ENCODE results near the gene PAQR4.

The PAQR4 gene

DNA sequence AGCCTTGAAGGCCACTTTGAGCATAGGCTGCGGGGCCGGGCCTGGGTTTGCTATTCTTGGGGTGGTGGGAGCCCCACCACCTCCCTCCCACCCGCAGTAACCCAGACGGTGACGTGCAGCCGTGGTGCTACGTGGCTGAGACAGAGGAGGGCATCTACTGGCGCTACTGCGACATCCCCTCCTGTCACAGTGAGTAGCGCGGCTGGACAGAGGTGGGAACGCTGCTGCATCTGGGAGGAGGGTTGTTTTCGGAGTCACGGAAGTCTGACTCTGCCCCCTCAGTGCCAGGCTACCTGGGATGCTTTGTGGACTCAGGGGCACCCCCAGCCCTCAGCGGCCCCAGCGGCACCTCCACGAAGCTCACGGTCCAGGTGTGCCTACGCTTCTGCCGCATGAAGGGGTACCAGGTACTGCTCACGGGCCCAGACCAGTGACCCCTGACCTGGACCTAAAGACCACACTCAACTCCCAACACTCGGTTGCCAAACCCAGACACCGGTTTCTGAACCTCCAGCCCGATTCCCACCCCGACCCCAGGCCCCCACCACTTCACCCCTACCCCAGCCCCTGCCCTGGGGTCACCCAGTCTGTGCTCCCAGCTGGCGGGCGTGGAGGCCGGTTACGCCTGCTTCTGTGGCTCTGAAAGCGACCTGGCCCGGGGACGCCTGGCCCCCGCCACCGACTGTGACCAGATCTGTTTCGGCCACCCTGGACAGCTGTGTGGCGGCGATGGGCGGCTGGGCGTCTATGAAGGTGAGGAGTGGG is 2.9 kb upstream of the PAQR4 start:
- no peak for DNase-seq

GRCh38 chr16:2966808-2967191 is 2.3 kb upstream of the PAQR4 start:
- DNase-seq = no peak

GRCh38 chr16:2967211-2967631 is 1.9 kb upstream of the PAQR4 start:
- no peak for DNase-seq

DNA sequence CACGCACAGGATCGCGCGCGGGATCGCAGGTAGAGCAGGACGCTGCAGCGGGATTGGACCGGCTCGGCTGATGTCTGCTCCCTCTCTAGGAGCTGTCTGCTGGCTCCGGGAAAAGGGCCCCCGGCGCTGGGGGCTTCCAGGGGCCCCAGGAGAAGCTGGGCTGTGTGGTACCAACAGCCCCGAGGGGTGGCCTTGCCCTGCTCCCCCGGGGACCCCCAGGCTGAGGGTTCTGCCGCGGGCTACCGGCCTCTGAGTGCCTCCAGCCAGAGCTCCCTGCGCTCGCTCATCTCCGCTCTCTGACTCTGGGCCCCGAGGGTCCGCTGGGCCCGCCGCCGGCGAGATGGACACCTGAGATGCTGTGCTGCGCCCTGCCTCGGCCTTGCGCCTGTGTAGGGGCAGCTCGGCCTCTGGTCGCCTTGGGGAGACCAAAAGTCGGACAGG is 1.4 kb upstream of the PAQR4 start:
- no peak for DNase-seq

DNA sequence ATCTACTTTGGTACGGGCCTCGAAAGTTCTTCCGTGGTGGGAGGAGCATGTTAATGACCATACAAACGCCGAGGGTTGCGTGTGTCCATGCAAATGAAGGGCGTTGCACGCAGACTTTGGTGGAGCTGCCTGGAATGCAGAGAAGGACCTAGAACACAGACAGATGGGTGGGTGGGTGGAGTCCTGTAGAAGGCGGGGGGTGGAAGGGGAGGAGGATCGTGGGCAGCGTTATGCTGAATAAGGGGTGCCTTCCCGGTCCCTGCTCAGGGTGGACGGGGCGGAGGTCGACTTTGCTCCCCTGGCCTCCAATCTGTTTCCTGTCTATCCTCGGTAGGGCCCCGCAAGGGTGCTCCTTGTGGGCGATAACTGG is 795 bp upstream of the PAQR4 start:
- no peak for DNase-seq

DNA sequence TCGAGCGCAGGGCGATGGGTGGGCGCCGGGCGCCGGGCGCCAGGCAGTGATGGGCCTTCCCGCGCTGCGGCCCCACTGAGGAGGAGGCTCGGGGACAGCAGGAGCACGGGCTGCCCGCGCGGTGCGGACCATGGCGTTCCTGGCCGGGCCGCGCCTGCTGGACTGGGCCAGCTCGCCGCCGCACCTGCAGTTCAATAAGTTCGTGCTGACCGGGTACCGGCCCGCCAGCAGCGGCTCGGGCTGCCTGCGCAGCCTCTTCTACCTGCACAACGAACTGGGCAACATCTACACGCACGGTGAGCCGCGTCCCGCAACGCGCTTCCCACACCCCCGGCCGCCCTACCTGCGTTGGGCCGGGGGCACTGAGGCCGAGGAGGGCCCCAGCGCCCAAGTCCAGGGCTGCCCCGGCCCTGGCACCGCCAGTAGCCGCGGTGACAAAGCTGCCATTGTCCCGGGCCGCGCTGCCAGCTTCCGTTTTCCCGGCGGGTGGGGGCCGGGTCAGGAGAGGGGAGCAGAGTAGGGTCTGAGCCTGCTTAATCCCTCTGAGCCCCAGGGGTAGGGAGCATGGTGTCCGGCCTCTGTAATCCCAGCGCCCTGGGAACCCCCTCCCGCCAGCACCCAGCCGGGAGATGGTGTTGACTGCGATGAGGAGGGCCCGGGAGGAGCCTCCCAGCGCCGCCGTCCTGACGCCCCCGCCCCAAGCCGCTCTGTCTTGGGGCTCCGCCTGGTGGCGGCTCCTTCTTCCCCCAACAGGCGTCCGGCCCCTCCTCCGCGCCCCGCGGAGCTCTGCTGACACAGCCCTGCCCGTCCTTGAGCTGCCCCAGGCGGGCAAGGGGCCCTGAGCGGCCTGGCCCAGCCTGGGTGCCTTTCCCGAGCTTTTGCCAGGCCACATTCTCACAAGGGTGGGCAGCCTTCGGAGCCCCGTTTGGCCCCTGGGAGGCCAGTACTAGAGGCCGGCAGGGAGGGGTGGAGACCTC is 685 bp downstream of the PAQR4 start:
- peak in 3 of 4 experiments; percentile 25 to 47 (median 34) for DNase-seq

DNA sequence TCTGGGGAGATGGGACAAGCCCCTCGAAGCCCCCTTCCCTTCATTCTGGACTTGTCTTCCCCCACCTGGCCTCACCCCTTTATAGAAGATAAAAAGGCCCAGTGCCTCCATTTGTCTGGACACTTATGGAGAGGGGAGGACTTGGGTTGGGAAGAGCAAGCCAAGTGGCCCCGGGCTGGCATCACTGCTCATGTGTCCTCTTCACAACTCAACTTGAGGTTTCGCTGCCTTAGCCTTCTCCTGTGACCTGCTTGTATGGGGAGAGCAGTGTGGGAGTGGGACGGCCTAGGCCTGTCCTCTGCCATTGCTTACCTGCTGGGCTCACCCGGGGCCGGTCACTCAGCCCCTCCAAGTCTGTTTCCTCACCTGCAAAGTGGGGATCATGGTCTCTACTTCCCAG is 1.4 kb downstream of the PAQR4 start:
- DNase-seq = no peak

- no peak for DNase-seq
Observed at GRCh38 chr16:2971134-2971984, 2.2 kb downstream of the PAQR4 start.

DNA sequence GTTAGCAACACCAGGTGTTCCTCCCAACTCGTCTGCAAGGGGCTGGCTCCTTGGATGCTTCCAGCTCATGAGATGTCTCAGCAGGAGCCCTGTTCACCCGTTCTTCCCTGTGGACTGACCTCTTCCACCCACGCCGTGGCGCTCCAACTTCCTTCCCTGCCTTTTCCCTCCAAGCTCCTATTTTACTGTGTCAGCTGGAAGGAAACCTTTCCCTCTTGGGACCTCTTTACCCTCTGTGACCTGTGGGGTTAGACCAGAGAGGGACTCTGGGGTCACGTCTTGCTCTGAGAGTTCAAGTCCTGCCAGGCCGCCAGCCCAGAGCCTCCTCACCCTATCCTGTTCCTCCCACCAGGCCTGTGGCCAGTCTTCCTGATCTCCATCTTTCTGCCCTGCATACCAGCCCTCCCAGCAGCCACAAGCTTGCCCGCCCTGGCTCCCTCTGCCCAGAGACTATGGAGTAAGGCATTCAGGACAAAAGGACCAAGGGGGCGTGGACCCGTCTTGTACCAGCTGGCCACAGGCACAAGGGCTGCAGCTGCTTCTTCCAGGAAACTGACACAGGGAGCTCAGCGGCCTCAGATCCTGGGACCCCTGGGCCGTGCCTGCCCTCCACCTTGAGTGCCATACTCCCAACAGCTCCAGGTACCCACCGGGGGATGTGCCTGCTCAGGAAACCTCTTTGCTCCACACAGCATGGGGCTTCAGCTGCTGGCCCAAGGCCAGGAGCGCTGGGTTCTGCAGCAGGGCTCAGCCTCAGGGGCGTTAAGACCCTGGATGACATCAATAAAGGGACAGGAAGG is 3.0 kb downstream of the PAQR4 start:
- DNase-seq = no peak

- DNase-seq = no peak
Observed at GRCh38 chr16:2973093-2973492, 3.9 kb downstream of the PAQR4 start.

DNA sequence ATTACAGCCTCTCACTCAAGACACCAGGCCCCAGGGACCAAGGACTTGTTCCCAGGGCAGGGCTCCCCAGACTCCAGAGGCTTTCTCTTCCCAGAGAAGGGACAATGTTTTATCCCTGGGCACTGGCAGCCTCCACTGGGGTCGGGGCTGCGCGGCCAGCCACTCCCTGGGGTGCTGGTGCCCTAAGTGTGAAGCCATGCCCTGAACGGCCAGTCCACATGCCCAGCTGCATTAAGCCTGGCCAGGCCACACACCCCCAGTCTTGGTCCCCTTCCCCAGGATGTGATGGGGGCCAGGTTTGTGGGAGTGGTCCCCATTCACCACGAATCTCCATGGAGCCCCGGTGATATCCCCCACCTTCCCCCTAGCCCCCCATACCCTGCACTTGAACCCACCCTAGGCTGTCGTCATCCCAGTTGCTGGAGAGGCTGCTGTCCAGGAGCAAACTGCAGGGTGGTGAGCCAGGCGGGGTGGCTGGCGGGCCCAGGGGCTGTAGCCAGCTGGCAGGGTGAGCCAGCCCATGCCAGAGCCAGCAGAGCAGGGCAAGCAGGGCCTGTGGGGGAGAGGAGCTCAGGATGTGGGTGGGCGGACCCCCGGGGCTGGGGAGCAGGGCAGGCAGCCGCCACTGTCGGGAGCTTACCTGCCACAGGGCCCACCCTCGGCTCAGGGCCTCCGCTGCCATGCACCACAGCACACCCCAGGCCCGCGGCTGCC is 4.6 kb downstream of the PAQR4 start:
- DNase-seq = no peak

- DNase-seq = no peak
Observed at GRCh38 chr16:2974319-2975056, 5.3 kb downstream of the PAQR4 start.

DNA sequence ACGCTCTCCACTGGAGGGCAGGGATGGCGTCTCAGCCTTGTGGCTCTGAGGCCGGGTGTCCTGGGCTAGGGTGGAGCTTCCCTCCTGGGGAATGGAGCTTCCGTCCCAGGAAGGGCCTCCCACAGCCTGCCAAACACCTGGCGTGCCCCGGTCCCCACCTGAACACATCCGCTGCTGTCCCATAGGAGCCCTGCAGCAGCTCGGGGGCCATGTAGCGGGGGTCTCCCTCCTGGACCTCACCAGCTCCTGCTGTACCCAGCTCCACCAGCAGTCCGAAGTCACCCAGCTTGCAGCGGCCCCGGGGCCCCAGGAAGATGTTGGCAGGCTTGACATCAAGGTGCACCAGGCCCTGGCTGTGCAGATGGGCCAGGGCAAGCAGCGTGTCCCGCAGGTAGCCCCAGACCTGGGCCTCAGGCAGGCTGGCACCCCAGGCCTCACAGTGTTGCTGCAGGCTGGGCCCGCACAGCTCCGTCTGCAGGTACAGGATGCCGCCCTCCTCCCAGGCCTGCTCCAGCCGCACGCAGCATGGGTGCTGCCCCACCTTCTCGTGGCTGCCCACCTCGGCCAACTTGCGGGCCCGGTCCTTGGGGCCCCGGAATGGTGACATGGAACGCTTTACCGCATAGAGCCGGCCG is 6.1 kb downstream of the PAQR4 start:
- no peak for DNase-seq

DNA sequence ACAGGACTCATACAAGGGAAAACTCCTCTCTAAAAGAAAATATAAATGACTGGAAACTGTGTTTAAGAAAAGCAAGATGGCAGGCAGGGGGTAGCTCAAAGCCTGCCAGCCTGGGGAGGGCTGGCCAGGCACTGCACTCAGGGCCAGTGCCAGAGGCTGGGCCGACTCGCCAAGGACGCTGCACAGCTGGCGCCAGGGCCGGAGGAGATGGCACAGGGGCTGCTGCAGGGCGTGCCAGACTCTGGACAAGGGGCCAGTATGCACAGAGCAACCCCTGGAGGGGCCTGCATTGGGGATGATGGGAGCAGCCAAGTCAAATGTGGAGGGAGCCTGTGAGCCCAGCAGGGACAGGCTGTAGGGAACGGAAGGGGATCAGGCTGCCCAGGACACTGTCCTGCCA is 7.1 kb downstream of the PAQR4 start:
- DNase-seq = no peak

DNA sequence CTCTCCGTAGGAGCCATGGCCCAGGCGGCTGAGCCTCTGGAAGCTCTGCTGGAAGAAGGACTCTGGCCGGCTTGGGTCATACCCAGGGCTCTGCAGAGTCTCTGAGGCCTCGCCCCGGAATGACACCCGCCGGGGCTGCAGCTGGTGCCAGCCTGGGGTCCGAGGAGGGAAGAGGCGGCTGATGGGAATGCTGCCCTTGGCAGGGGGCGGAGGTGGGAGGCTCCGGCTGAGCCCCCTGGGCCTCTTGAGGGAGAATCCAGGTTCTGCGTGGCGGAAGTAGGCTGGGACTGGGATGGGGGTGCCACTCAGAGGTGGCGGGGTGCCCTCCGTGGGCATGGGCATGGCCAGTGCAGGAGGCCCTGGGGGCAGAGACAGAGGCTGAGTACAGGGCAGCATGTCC is 7.5 kb downstream of the PAQR4 start:
- no peak for DNase-seq

DNA sequence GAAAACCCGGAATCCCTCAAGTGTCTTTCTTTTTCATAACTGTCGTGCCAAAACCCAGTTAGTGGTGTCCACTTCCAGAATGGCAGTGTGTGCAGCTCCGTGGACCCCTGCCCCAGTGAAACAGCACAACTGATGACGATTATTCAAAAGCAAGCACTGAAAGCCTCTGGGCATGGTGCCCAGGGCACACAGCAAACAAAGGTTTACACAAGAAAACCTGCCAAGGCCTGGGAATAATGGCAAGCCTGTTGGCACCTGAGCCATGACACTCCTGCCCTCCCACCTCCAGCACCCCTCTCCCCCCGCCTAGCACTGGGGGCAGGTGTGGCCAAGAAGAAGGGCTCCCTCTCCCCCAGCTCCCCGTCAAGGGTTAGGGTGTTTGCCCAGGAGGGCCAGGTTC is 8.3 kb downstream of the PAQR4 start:
- no peak for DNase-seq

- DNase-seq = no peak
Observed at GRCh38 chr16:2979669-2980226, 10.6 kb downstream of the PAQR4 start.

- peak; percentile 88 to 92 (median 90) for DNase-seq
Observed at GRCh38 chr16:2980227-2981176, 11.4 kb downstream of the PAQR4 start, which contains the start of gene PKMYT1. Gene PKMYT1 (minus strand): TSS chr16:2980446. CDS start chr16:2979657, 789 bp downstream.
